NK-92 (cell line): ENCODE results near the gene TRAPPC6A.
"Not testable (repeated sequence)": the region's sequence is repeated elsewhere in the genome, so short reads cannot be mapped to it uniquely, and the experiment has no call there.

Source experiments
- DNase-seq: peaks from one replicate; lab custom pipeline; 2025; ENCODE audit not compliant: unreplicated experiment; lab: John Stamatoyannopoulos, UW

The TRAPPC6A gene

DNA sequence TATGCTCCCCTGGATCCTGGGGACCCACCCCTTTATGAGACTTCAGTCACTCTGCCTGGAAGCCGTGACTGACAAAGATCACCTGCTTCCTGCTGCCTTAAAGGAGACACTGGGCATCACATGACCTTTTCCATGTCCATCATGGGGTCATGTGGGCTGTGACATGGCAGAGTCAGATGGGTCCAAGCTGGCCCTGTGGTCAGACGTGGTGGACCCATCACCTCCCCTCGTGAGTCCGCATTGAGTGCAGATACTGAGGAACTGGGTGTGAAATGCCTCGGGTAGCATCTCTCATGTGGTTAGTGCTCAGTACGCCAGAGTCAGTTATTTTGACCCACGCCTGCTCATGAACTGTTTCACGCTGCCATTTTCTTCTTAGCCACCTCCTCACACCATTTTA lies 44.4 kb downstream of the TRAPPC6A start:
- no peak for DNase-seq

DNA sequence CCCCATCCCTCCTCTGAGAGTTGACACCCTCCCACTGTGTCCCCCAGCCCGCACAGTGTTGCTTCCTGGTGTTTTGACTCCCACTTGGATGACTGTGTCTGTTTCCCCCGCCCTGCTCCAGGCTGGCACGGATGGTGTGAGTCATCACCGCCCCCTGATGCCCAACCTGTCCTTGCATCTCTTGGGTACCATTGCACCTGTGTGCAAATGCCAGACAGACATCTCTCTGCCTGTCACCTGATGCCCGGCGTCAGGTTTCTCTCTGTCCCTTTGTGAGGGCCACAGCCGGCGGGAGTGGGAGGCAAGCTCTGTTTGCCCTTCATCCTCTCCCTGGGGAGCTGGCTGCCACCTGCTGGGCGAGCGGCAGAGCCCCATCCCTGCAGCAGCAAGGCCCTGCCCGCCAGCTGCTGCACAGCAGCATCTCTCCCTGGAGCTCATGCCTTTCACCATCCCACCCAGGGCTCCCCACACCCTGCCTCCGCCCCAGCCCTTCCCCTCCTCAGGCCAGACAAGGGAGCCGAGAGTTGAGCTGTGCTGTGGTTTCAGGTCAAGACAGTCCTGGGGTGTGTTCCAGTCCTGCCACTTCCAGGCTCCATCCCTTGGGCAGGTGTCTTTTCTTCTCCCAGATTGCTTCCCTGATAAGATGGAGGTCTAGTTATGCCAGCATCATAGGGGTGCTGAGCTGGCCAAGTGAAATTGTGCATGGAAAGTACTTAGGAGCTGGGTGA lies 47.0 kb downstream of the TRAPPC6A start:
- no peak for DNase-seq

DNA sequence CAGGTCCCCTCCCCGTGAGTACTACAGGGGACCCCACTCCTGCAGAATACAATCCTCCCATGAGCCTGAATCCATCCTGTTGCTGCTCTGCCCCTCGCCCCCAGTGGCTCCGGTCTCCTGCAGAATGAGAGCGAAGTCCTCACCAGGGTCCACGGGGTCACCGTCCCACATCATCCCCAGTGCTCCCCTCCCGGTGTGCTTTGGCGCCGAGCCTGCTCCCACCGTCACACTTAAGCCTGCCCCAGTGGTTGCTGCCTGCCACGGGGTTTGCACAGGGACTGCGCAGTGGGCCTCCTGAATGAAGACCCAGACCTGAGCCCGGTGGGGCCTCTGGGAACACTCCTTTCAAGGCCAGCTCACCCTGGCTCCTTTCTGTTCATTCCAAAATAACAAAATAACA lies 47.8 kb downstream of the TRAPPC6A start:
- no peak for DNase-seq

DNA sequence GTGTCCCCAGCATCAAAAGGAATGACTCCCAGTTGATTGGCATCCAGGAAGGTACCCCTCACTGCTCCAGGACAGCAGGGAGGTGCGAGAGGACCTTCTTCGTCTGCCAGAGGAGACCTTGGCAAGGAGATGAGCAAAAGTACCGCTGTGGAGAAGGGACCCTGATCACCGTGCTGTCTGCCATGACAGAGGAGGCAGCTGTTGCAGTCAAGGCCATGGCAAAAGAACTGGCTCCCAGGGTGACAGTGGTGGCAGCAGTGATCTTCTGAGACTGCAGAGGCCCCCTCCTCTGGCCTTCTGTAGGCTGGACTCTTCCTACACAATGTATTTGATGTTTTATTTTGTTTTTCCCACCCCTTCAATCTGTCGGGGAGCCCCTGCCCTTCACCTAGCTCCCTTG lies 49.2 kb downstream of the TRAPPC6A start:
- DNase-seq, result no peak

DNA sequence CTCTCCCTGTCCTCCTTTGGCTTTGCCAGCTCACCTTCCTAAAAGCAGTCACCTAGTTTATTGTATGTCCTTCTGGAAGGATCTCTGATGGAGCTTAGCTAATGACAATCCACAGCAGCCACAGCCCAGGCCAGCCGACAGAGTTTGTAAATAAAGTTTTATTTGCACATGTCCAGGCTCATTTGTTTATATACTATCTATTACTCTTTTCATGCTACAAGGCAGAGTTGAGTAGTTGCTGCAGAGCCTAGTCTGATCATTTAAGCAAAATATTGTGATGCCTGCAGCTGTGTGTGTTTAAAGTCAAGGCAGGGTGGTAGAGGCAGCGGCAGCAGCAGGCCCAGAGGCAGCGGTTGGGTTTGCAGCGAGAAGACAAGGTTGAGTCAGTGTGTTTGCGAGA lies 49.9 kb downstream of the TRAPPC6A start:
- DNase-seq, result no peak

DNA sequence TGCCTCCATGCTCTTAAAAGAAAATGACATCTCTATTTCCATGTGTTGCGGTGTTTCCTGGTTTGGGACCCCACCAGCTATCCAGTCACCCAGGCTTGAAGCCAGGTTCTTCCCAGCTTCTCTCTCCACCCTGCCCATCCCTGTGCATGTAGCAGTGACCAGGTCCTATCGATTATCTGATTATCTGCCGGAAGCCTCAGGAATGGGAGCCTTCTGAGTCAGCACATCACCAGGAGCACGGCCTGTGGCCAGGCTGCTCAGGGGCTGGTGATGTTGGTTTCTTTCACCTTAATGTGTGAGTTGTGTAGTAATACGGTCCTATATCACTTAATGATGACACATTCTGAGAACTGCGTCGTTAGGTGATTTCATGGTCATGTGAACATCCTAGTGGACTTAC lies 51.4 kb downstream of the TRAPPC6A start:
- DNase-seq, result no peak

DNA sequence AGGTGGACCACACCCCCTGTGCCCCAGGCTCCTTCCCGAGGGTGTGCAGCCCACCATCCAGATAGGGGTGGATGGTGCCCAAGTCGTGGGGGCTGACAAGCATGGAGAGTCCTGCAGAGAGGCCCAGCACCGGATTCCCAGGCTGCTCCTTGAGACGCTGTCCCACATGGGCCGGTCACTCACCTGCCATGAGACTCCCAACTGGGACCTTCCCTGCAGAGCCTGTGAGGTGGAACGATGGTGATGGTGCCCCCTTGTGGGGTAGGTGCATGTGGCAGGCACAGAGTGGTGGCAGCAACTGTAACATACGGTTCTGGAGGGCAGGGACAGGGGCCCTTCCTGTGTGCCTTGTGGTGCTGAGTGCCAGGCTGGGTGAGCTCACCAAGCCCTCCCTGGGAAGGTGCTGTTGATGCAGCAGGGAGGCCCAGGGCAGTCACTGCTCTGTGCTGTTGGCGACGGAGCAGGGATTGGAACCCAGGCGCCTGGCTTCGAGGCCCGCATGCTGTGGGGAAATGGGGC lies 52.0 kb downstream of the TRAPPC6A start:
- DNase-seq, result no peak

DNA sequence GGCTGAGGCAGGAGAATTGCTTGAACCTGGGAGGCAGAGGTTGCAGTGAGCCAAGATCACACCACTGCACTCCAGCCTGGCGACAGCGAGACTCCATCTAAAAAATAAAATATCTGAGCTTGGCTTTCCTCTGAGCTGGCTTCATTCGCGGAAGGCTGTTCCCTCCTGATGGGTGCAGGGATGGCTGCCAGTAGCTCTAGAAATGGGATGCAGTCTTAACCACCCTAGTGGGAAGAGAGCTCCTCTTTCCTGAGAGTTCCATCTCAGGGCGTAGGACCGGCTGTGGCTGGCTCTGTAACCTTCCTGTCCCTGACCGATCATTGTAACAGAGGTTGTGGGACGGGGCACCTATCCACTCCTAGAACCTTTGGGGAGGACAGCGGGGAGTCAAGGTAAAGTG lies 52.7 kb downstream of the TRAPPC6A start:
- DNase-seq, result no peak

DNA sequence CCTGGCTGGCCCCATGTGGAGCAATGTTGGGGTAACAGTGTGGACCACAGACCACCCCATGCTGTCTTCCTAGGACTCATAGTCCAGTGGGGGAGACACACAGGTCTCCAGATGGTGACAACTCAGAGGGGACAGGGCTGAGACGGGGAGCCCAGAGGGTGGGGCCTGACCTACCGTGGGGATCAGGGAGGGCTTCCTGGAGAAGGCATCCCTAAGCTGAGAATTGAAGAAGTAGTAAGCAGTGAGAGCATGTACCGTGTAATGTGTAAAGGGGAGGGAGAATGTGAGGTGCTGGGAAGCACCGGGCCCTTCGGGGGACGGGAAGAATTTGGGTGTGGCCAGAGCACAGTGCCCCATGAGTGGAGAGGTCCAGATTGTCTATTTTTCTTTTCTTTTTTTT lies 54.0 kb downstream of the TRAPPC6A start:
- DNase-seq, result no peak

DNA sequence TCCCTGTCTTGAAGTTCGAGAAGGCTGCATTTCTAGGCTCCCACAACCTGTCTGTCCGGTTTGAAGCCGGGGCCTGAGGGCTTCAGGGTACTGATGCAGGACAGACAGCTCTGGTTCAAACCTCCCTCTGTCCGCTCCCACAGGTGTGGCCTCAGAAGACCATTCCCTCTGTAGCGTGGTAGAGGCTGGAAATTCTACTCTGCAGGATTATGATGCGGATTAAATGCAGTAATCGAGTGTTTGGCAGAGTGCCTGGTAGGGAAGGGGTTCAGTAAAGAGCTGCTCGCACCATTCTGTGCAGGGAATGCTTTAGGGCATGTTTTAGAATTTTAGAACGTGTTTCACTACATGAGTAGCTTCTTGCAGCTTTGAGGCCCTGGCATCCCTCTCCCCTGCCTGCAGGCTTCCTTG lies 54.6 kb downstream of the TRAPPC6A start:
- DNase-seq, result no peak

DNA sequence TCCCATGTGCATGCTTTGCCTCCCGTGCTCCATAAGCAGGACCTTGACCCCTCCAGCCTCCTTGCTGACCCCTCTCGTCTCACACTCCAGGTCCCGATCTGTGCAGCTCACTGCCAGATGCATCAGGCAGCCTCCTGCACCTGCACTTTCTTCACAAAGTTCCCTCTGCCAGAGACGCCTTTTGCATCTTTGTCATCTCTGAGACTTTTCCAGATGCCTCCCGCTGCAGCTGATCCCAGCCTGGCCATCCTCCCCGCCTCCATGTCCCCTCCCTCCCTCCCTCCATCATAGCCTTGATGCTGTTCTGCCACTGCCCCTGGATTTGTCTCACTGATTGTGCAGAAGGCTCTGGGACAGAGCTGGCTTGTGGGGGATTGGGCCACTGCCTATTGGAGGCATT lies 55.2 kb downstream of the TRAPPC6A start:
- no peak for DNase-seq

DNA sequence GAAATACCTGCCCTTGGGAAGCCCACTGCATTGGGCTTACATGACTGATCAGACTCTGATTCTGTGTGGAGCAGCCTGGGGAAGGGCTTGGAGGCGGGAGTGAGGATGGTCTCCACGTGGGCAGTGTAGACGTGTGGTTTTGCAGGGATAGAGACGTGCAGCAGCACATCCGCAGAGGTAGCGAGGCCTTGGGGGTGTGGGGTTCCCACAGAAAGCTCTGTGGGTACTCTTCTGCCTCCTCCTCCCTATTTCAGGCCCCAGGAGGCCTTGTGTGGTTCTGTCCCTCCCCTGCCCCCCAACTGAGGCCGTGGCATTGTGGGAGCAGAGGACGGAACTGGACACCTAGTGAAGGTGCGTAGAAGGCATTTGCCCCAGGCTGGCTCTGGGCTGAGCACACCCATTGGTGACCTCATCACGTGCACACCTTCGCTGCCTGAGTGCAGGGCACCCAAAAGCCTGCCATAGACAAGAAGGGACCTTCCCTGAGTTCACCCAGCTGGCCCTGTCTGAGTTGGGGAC lies 56.2 kb downstream of the TRAPPC6A start:
- no peak for DNase-seq

DNA sequence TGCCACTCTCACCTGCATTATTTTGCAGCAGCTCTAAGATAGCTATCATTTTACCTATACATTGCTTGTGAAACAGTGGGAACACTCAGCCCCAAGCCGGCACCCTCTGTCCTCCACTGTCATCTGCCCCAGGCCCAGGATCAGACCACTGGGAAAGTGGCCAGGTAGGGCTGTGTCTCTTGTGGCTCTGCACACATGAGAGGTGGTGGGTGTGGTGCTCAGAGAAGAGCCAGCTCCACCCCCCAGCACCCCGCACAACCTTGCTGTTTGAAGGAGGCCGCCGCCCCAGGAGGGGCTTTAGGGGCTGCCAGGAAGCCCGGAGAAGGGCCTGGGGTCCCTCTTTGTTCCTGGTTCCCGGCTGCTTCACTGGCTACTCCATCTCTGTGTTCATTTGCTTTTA lies 58.5 kb downstream of the TRAPPC6A start:
- DNase-seq, result no peak

DNA sequence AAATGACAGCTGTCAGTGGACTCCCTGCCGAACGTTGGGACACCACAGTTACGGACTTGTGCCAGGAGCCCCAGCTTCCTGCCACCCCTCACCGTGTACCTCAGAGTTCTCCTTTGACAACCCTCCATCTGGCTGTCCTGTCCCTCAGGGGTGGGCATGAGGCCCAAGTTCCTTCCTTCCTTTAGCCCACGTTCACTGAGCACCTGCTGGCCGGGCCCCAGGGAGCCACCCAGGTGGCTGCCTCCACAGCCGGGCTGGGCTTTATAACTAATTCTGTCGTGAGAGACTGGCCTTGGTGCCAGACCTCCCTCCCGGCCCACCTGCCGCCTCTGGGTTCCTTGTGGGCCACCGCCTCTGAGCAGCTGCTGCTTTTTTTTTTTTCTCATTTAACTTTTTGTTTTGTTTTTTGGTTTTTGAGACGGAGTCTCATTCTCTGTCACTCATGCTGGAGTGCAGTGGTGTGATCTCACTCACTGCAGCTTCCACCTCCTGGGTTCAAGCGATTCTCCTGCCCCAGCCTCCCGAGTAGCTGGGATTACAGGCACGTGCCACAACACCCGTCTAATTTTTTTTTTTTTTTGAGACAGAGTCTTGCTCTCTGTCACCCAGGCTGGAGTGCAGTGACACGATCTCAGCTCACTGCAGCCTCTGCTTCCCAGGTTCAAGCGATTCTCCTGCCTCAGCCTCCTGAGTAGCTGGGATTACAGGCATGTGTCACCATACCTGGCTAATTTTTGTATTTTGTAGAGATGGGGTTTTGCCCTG lies 59.3 kb downstream of the TRAPPC6A start:
- not testable (repeated sequence) for DNase-seq

DNA sequence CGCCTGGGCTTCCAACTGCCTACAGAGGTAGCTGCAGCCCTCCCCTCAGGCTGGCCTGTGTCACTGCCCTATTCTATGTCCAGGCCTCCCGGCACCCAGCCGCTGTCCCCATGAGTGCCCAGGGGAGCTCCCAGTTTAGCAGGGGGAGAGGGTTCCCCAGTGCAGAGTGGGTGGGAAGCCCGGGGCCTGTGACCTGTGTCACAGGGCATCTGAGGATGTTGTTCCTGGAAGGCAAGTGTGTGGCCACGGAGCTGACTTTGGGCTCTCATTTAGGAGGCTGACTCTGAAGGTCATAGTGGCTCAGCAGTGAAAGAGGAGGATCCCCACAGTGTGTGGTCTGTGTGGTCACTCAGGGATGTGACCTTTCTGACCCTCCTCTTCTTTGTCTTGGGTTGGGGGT lies 59.9 kb downstream of the TRAPPC6A start:
- DNase-seq, result no peak

DNA sequence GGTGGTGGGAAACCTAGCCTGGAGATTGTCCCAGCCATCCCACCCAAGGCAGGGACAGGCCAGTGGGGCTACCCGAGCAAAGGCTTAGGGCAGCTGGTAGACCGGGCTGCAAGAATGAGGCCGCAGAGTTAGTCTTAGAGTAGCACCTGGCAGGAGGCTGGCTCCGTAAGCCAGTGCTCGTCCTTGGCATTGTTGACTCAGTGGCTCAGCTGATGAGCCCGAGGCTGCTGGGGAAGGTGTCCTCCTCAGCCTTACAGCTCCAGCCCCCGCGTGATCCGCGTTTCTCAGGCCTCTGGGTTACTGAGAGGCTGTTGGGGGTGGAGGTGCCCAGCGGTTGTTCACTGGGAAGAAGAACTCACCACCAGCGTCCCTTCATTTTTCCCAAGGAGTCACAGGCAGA lies 60.4 kb downstream of the TRAPPC6A start:
- DNase-seq, result no peak

DNA sequence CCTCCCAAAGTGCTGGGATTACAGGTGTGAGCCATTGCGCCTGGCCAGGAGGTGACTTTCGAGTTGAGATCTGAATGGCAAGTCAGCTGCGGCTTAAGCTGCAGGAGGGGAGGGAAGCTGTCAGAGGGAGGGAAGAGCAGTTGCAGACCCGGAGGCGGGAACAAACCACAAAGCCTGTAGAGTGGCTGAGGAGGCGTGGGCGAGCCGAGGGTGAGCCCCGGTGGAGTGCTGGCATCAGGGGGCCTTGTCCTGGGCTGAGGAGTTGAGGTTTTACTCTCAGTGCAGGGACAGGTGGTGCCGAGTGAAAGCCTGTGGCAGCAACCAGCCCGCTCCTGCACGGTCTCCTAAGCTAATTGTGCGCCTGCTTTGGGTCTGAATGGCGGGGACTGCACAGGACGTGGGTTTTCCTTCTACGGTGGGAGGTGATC lies 60.9 kb downstream of the TRAPPC6A start:
- DNase-seq, result no peak

DNA sequence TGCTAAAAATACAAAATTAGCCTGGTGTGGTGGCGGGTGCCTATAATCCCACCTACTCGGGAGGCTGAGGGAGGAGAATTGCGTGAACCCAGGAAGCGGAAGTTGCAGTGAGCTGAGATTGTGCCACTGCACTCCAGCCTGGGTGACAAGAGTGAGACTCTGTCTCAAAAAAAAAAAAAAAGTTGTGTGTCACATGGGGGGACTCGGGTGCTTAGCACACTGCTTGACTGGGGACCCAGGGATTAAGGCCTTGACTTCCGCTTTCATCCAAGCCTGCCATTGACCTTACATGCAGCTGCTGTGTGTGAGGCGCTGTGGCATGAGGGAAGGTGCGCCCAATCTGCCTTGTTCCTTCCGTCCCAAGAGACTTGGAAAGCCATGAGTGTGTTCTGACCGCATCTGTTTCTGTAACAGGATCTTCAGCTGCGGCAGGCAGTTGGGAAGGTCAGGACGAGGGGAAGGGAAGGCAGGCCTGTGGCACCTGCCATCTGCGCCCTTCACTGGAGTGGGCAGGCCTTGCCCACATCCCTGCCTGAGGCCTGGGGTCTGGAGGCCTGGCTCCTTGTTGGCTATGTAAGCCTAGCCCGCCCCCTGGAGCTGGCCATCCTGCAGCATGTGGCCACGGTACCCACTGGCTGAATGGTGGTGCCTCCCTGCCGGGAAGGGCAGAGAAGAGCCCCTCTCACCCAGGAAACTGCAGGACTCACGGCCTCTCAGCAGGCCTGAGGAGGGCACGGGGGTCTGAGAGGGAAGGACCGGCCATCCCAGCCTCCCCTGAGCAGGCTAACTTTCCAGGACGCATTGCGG lies 62.0 kb downstream of the TRAPPC6A start:
- DNase-seq, result no peak

DNA sequence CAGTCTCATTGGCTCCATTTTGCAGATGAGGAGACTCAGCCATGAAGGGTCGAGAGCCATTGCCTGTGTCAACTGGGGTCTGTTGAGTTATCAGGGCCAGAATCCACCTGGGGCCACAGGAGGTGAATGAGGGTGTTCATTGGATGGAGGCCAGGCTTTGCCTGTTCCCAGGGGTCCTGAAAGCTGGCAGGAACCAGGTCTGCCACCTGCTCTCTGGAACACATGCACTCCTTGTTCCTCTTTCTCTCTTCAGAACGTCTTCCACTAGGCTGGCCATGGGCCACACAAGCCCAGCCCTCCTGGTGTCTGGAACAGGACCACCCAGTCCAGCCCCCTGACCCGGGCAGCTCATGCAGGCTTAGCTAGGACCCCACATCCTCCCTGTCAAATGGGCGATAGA lies 63.9 kb downstream of the TRAPPC6A start:
- no peak for DNase-seq

DNA sequence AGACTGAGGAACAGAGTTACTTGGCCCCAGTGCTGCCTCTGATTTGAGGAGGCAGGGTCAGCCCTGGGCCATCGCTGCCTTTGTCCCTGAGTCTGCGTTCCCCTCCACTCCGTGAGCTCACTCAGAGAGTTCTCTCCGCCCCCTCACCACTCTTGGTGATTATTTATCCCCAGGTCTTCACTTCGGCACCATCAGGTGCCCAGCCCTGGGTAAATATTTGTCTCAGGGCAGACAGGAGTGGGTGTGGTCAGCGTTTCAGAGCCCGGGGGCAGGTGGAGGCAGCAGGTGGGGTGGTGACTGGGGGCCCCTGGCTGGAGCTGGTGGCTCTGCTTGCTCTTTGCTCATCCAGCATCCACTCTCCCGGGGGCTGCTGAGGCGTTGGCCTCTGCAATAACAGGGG lies 64.4 kb downstream of the TRAPPC6A start:
- no peak for DNase-seq
